ENCODE data around the gene OR2V1. TPM values are rescaled to one million over a fixed set of nuclear protein-coding genes. Genes with fewer than 3 reads are reported as not detected.
"Not testable (repeated sequence)": the region's sequence is repeated elsewhere in the genome, so short reads cannot be mapped to it uniquely, and the experiment has no call there.

OR2V1 gene
- total and polyA plus RNA-seq, 7 donors: not detected

- H3K4me1 ChIP-seq: not testable (repeated sequence)
- WGBS, 3 donors: 20 to 81% (median 71%) methylated on average over 1 to 3 of the region's 3 CpGs
These were observed 35.8 kb downstream of the OR2V1 start for GRCh38 chr5:181095162-181095561.

GRCh38 chr5:181092428-181092827 lies 38.5 kb downstream of the OR2V1 start:
- 74% methylated on average over 7 of the region's 7 CpGs for WGBS, 3 donors
- Histone ChIP-seq H3K4me3 (no peak overlapping the region), H3K36me3 (ENCODE audit: insufficient read depth in 1 of 2, low read depth in 1 of 2) (no peaks in the 10 kb centered on the region), H3K27me3 (ENCODE audit: insufficient read depth in 3 of 3, low read length in 2 of 3) (peaks cover 0 to 12% (median 0%) of the 10 kb centered on the region in 3 donors), H3K27ac (no peak overlapping the region), H3K4me1 (no peaks in the 10 kb centered on the region), H3K9me3 (no peaks in the 10 kb centered on the region)
- no peak for TF ChIP-seq CTCF (IDR thresholded peaks at IDR 0.05)
- no peak for ATAC-seq
- DNase-seq: no peak
- intact Hi-C loops (cut with DNase I): no loop called here

More at GRCh38 chr5:181095162-181095561, 35.8 kb downstream of the OR2V1 start:
- DNase-seq; H3K36me3 ChIP-seq (ENCODE audit: insufficient read depth in 1 of 2, low read depth in 1 of 2); intact Hi-C loops (cut with DNase I); H3K9me3 ChIP-seq; H3K4me3 ChIP-seq; H3K27ac ChIP-seq; ATAC-seq: not testable (repeated sequence)
- peaks cover 0 to 27% (median 8%) of the 10 kb centered on the region in 3 donors for H3K27me3 ChIP-seq (ENCODE audit: insufficient read depth in 3 of 3, low read length in 2 of 3)

- H3K4me1 ChIP-seq: no peaks in the 10 kb centered on the region
- intact Hi-C loops (cut with DNase I): no loop called here
- no peak for TF ChIP-seq CTCF (IDR thresholded peaks at IDR 0.05)
- ATAC-seq (no peak), DNase-seq (no peak)
- 76 to 80% (median 80%) methylated on average over 10 of the region's 10 CpGs for WGBS, 3 donors
- H3K36me3 ChIP-seq (ENCODE audit: insufficient read depth in 1 of 2, low read depth in 1 of 2): no peaks in the 10 kb centered on the region
- H3K9me3 ChIP-seq: no peaks in the 10 kb centered on the region
- no peak overlapping the region for H3K4me3 ChIP-seq
- peaks cover 0 to 4% (median 2%) of the 10 kb centered on the region in 3 donors for H3K27me3 ChIP-seq (ENCODE audit: insufficient read depth in 3 of 3, low read length in 2 of 3)
- no peak overlapping the region for H3K27ac ChIP-seq
These were observed 42.7 kb downstream of the OR2V1 start for GRCh38 chr5:181088289-181088688.

GRCh38 chr5:181087309-181087708 lies 43.7 kb downstream of the OR2V1 start:
- WGBS, 3 donors: 72 to 82% (median 73%) methylated on average over 10 of the region's 10 CpGs
- no peak for ATAC-seq
- DNase-seq: no peak

GRCh38 chr5:181086884-181087205 lies 44.1 kb downstream of the OR2V1 start:
- H3K9me3 ChIP-seq: no peaks in the 10 kb centered on the region

More at GRCh38 chr5:181087309-181087708, 43.7 kb downstream of the OR2V1 start:
- no peak for TF ChIP-seq CTCF (IDR thresholded peaks at IDR 0.05)
- Histone ChIP-seq H3K36me3 (ENCODE audit: insufficient read depth in 1 of 2, low read depth in 1 of 2) (no peaks in the 10 kb centered on the region), H3K27ac (no peak overlapping the region), H3K4me1 (no peaks in the 10 kb centered on the region), H3K27me3 (ENCODE audit: insufficient read depth in 3 of 3, low read length in 2 of 3) (peaks cover 0 to 4% (median 0%) of the 10 kb centered on the region in 3 donors), H3K9me3 (no peaks in the 10 kb centered on the region), H3K4me3 (no peak overlapping the region)
- intact Hi-C loops (cut with DNase I): no loop called here

More at GRCh38 chr5:181086884-181087205, 44.1 kb downstream of the OR2V1 start:
- no peak for TF ChIP-seq CTCF (IDR thresholded peaks at IDR 0.05)
- Histone ChIP-seq H3K4me1 (no peaks in the 10 kb centered on the region), H3K36me3 (ENCODE audit: insufficient read depth in 1 of 2, low read depth in 1 of 2) (no peaks in the 10 kb centered on the region), H3K27me3 (ENCODE audit: insufficient read depth in 3 of 3, low read length in 2 of 3) (peaks cover 0 to 4% (median 2%) of the 10 kb centered on the region in 3 donors), H3K27ac (no peak overlapping the region), H3K4me3 (no peak overlapping the region)
- DNase-seq: no peak
- WGBS, 3 donors: 24 to 36% (median 27%) methylated on average over 7 of the region's 7 CpGs
- ATAC-seq: no peak
- intact Hi-C loops (cut with DNase I): no loop called here

Data from psoas muscle (tissue), 8 donors.